AG09309 (cell line): ENCODE measurements around the gene SVIL.
"Not testable (repeated sequence)": the region's sequence is repeated elsewhere in the genome, so short reads cannot be mapped to it uniquely, and the experiment has no call there.

Experiments used
- DNase-seq: peaks from one replicate; pipeline ENCODE4 v3.0.0-alpha.2; 2010; ENCODE audit warnings: low read depth
- H3K4me3 ChIP-seq: 2 replicates; pipeline ENCODE4 v1.5.1; 2011; ENCODE audit warnings: mild to moderate bottlenecking, low read depth, low read length, moderate library complexity; ENCODE audit not compliant: control insufficient read depth
- CTCF ChIP-seq: IDR thresholded peaks from 2 replicates; pipeline ENCODE4 v1.5.1; 2011; ENCODE audit warnings: mild to moderate bottlenecking, low read depth, low read length, inconsistent platforms; ENCODE audit not compliant: insufficient read depth, control insufficient read depth; ENCODE audit errors: missing control alignments

The SVIL gene

GRCh38 chr10:29454250-29454649 lies 180.5 kb downstream of the SVIL start:
- no peak for DNase-seq
- H3K4me3 ChIP-seq = no peak overlapping the region
- TF ChIP-seq CTCF = no peak

DNA sequence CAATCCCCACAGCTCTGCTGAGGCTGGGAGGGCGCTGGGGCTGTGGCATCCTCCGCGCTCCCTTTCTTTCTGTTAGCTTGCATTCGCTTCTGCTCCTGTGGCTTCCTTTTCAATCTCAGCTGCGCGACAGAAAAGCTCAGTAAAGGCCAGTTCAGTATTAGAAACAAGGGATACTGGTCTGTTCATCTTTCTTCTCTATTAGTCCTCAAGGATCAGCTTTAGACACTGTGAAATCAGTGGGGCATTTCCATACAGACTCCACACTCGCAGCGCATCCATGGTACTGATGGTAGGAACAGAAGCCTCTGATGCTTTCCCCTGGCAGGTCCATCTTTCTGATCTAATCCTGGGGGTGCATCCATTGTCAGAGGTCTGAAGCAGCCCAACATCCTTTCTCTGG lies 182.2 kb downstream of the SVIL start:
- no peak for DNase-seq
- no peak overlapping the region for H3K4me3 ChIP-seq
- TF ChIP-seq CTCF = no peak

GRCh38 chr10:29451946-29452345 lies 182.8 kb downstream of the SVIL start:
- no peak for TF ChIP-seq CTCF
- no peak for DNase-seq
- no peak overlapping the region for H3K4me3 ChIP-seq

DNA sequence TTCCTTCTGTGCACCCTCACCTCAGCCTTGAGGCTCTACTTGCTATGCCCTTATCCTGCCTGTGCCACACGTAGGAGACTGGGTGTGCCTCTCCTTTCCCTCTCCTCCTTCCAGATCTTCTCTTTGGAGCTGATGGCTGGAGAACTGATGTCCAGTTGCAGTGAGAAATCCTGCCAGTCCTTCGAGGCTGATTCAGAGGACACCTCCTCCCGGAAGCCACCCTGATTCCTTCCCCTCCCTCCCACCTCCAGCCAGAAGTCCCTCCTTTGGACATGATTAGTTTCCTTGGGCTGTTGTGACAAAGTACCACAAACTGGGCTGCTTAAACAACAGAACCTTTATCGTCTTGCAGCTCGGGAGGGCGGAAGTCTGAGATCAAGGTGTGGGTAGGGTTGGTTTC lies 184.4 kb downstream of the SVIL start:
- TF ChIP-seq CTCF = no peak
- no peak overlapping the region for H3K4me3 ChIP-seq
- no peak for DNase-seq

- not testable (repeated sequence) for DNase-seq
- peak; percentile 69 for TF ChIP-seq CTCF
These were observed 185.8 kb downstream of the SVIL start for GRCh38 chr10:29448756-29449592.

DNA sequence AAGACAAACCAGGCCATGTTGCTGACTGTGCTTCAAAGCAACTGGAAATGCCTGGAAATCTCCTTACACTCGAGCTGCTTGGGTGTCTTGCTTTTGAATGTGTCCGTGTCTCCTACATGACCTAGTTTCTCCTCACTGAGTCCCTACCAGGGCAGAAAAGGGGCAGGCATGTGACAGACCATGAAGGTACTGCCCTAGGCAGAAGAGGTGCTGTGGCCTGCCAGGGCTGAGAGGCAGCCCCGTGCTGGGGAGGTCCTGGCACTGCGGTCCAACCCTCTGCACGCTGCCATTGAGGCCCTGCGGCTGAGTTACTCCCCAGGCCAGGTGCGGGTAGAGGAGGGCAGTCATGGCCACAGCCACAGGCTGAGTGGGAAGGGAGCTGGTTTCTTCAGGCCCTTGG lies 186.6 kb downstream of the SVIL start:
- H3K4me3 ChIP-seq = no peak overlapping the region
- TF ChIP-seq CTCF = no peak
- DNase-seq = no peak

More at GRCh38 chr10:29448756-29449592, 185.8 kb downstream of the SVIL start:
- not testable (repeated sequence) for H3K4me3 ChIP-seq

DNA sequence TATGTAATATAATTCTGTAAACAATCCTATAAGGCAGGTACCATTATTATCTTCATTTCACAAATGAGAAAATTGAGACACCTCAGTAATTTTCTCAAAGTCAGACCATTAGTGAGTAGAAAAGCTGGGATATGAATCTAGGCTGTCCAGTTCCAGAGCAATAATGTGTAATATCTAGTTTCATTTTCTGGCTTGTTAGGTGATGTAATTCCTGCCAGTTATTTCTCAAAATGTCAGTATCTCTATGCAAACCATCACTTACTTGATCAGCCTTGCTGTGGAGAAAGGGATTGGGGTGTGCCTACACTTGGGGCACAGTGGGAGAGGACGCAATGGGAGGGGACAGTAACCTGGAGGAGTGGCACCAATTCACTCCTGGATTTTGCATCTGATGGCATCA lies 188.4 kb downstream of the SVIL start:
- no peak for TF ChIP-seq CTCF
- no peak overlapping the region for H3K4me3 ChIP-seq
- no peak for DNase-seq
